IMR-90 (cell line): ENCODE data around the gene TEX13C. TPM values are rescaled to one million over a fixed set of nuclear protein-coding genes. Genes with fewer than 3 reads are reported as not detected.

Source experiments
- ATAC-seq: fragments of 200-7000 bp; cut with Tn5 transposase; 2 replicates; pipeline ENCODE4 v1.9.1; 2020; ENCODE audit warnings: low read depth, mild to moderate bottlenecking, moderate library complexity
- BruUV-seq: library from RNA; stranded (reverse); fragments of 400-500 nt; replicated peaks from 2 replicates; lab custom pipeline; 2021; lab: Mats Ljungman, UMichigan
- CTCF ChIA-PET: fragments of 300-600 bp; formaldehyde crosslinking; extraction: SDS; loops from one replicate; lab custom pipeline; 2021; ENCODE audit warnings: antibody characterized with exemption; lab: Yijun Ruan, JAX
- POLR2A ChIA-PET: fragments of 300-600 bp; sonication (Branson Sonifier 250); formaldehyde crosslinking; loops from one replicate; lab custom pipeline; 2022; ENCODE audit warnings: antibody characterized with exemption; ENCODE audit not compliant: unreplicated experiment; lab: Charles Lee
- DNase-seq: peaks from one replicate; pipeline ENCODE4 v3.0.0; 2013
- H2AFZ ChIP-seq: replicated peaks from 2 replicates; pipeline ENCODE3; 2013; ENCODE audit warnings: low read length, mild to moderate bottlenecking; ENCODE audit not compliant: poor library complexity
- H2AK5ac ChIP-seq: 2 replicates; pipeline ENCODE4 v1.6.1; 2013; ENCODE audit warnings: low read depth, low read length, inconsistent platforms
- H2AK9ac ChIP-seq: replicated peaks from 2 replicates; pipeline ENCODE3; 2013; ENCODE audit warnings: mild to moderate bottlenecking, low read depth, low read length, moderate library complexity; ENCODE audit not compliant: poor library complexity
- H2BK120ac ChIP-seq: 2 replicates; pipeline ENCODE4 v1.6.1; 2013; ENCODE audit warnings: low read depth, low read length, inconsistent platforms
- H2BK15ac ChIP-seq: 3 replicates; pipeline ENCODE4 v1.6.1; 2013; ENCODE audit warnings: low read depth, low read length, inconsistent platforms
- H2BK20ac ChIP-seq: 2 replicates; pipeline ENCODE4 v1.6.1; 2013; ENCODE audit warnings: low read depth, mild to moderate bottlenecking, inconsistent platforms, low read length, moderate library complexity
- H2BK5ac ChIP-seq: 2 replicates; pipeline ENCODE4 v1.6.1; 2013; ENCODE audit warnings: mild to moderate bottlenecking, low read depth, low read length, inconsistent platforms; ENCODE audit not compliant: poor library complexity, severe bottlenecking
- H3K14ac ChIP-seq: replicated peaks from 2 replicates; pipeline ENCODE4 v1.6.1; 2013; ENCODE audit warnings: low read depth, low read length, inconsistent platforms
- H3K18ac ChIP-seq: 2 replicates; pipeline ENCODE4 v1.6.1; 2013; ENCODE audit warnings: low read depth, low read length, control low read depth
- H3K23ac ChIP-seq: 2 replicates; pipeline ENCODE4 v1.6.1; 2013; ENCODE audit warnings: low read depth, low read length, inconsistent platforms
- H3K27ac ChIP-seq: 2 replicates; pipeline ENCODE4 v1.5.1; 2013; ENCODE audit warnings: mild to moderate bottlenecking, control low read depth, low read length; ENCODE audit not compliant: insufficient read depth
- H3K27me3 ChIP-seq: 2 replicates; pipeline ENCODE4 v1.6.1; 2013; ENCODE audit warnings: low read length; ENCODE audit not compliant: control insufficient read depth, insufficient read depth
- H3K36me3 ChIP-seq: 2 replicates; pipeline ENCODE4 v1.6.1; 2013; ENCODE audit warnings: low read length, mixed read lengths; ENCODE audit not compliant: control insufficient read depth, insufficient read depth
- H3K4ac ChIP-seq: 2 replicates; pipeline ENCODE4 v1.6.1; 2013; ENCODE audit warnings: low read depth, low read length, inconsistent platforms
- H3K4me1 ChIP-seq: 2 replicates; pipeline ENCODE4 v1.6.1; 2013; ENCODE audit warnings: low read length, mixed read lengths; ENCODE audit not compliant: control insufficient read depth, insufficient read depth
- H3K4me2 ChIP-seq: 2 replicates; pipeline ENCODE4 v1.6.1; 2013; ENCODE audit warnings: low read depth, mild to moderate bottlenecking, control low read depth, low read length, moderate library complexity
- H3K4me3 ChIP-seq: 2 replicates; pipeline ENCODE4 v1.5.1; 2013; ENCODE audit warnings: low read depth, mild to moderate bottlenecking, control low read depth, low read length, moderate library complexity; ENCODE audit not compliant: insufficient read depth
- H3K56ac ChIP-seq: 2 replicates; pipeline ENCODE4 v1.6.1; 2013; ENCODE audit warnings: low read length, inconsistent platforms; ENCODE audit not compliant: insufficient read depth; ENCODE audit errors: extremely low read depth
- H3K79me1 ChIP-seq, 2 experiments: 2 replicates each; pipeline ENCODE4 v1.6.1; 2013; ENCODE audit warnings: low read length in 2 of 2, inconsistent platforms in 1 of 2, low read depth in 1 of 2
- H3K9ac ChIP-seq: 2 replicates; pipeline ENCODE4 v1.6.1; 2013; ENCODE audit warnings: low read depth, low read length, control low read depth
- H3K9me1 ChIP-seq: 2 replicates; pipeline ENCODE4 v1.6.1; 2013; ENCODE audit warnings: low read length, inconsistent platforms; ENCODE audit not compliant: insufficient read depth
- H3K9me3 ChIP-seq: 2 replicates; pipeline ENCODE4 v1.6.1; 2013; ENCODE audit warnings: low read length; ENCODE audit not compliant: control insufficient read depth, insufficient read depth
- H4K20me1 ChIP-seq: 2 replicates; pipeline ENCODE4 v1.6.1; 2013; ENCODE audit warnings: low read length, inconsistent platforms; ENCODE audit not compliant: insufficient read depth
- H4K5ac ChIP-seq: 2 replicates; pipeline ENCODE4 v1.6.1; 2013; ENCODE audit warnings: mild to moderate bottlenecking, low read depth, low read length, control low read depth
- H4K8ac ChIP-seq, 2 experiments: 2 replicates each; pipeline ENCODE4 v1.6.1; 2013; ENCODE audit warnings: low read depth in 2 of 2, low read length in 2 of 2, control low read depth in 1 of 2, inconsistent platforms in 1 of 2
- H4K91ac ChIP-seq: 2 replicates; pipeline ENCODE4 v1.6.1; 2013; ENCODE audit warnings: low read depth, low read length, inconsistent platforms; ENCODE audit not compliant: insufficient read depth
- BHLHE40 ChIP-seq: fragments of 150-350 bp; IDR thresholded peaks from 2 replicates; pipeline ENCODE4 v1.6.1; 2016; ENCODE audit warnings: mild to moderate bottlenecking, low read depth, low read length
- CTCF ChIP-seq: conservative IDR thresholded peaks from 2 replicates; pipeline ENCODE4 v1.5.1; 2012; ENCODE audit warnings: mild to moderate bottlenecking, low read depth, low read length, improper control_type of control experiment
- MAFK ChIP-seq: IDR thresholded peaks from 2 replicates; pipeline ENCODE4 v1.6.1; 2012; ENCODE audit warnings: low read depth, low read length, improper control_type of control experiment
- MAZ ChIP-seq: IDR thresholded peaks from 2 replicates; pipeline ENCODE4 v1.6.1; 2012; ENCODE audit warnings: low read depth, mild to moderate bottlenecking, low read length, improper control_type of control experiment, moderate library complexity, borderline replicate concordance
- POLR2A ChIP-seq: IDR thresholded peaks from 2 replicates; pipeline ENCODE4 v1.6.1; 2012; ENCODE audit warnings: mild to moderate bottlenecking, low read depth, low read length
- RCOR1 ChIP-seq: IDR thresholded peaks from 2 replicates; pipeline ENCODE4 v1.6.1; 2012; ENCODE audit warnings: mild to moderate bottlenecking, low read length, improper control_type of control experiment; ENCODE audit not compliant: insufficient replicate concordance
- USF2 ChIP-seq: fragments of 150-350 bp; IDR thresholded peaks from 2 replicates; pipeline ENCODE4 v1.6.1; 2017; ENCODE audit warnings: mild to moderate bottlenecking, antibody characterized with exemption, low read length, low read depth
- WGBS, 2 experiments: methylation state at CpG; one replicate each; pipeline versions ENCODE4 v1.1.5 to v1.1.7; 2013; ENCODE audit warnings: missing lambda C conversion rate in 2 of 2; ENCODE audit not compliant: insufficient read length in 1 of 2; ENCODE audit errors: extremely low coverage in 2 of 2; 5-methylcytosine and 5-hydroxymethylcytosine counted together
- dilution Hi-C: fragments of 300-500 bp; cut with HindIII; formaldehyde crosslinking; loops from one replicate; pipeline ENCODE4 v1.14.3; 2018; ENCODE audit warnings: low sequenced_read_pairs; ENCODE audit not compliant: unreplicated experiment
- in situ Hi-C: fragments of 300-500 bp; cut with MboI; formaldehyde crosslinking; loops from 3 replicates; pipeline ENCODE4 v1.14.3; 2019; ENCODE audit warnings: low sequenced_read_pairs, inconsistent platforms, mixed read lengths
- intact Hi-C: fragments of 100-400 bp; cut with micrococcal nuclease; formaldehyde crosslinking; loops from 2 replicates; pipeline ENCODE4 v1.10.0; 2022
- polyA plus RNA-seq, 3 experiments: library from polyadenylated mRNA; depleted of rRNA; stranded (reverse); fragments of >200 nt; gene quantifications; 2 replicates each; pipeline ENCODE4 v1.2.3, GENCODE V29; 2012; ENCODE audit warnings: low replicate concordance in 1 of 3
- total RNA-seq: library from RNA; depleted of rRNA; stranded (reverse); fragments of >200 nt; gene quantifications from 2 replicates; pipeline ENCODE4 v1.2.3, GENCODE V29; 2012

TEX13C gene
- total and polyA plus RNA-seq, 2 of the 4 experiments (the other 2 are of a cell fraction), result not detected

GRCh38 chrX:125298871-125299270 is 20.8 kb upstream of the TEX13C start:
- Histone ChIP-seq H4K5ac (no peak overlapping the region), H2AK5ac (no peak overlapping the region), H3K14ac (no peak overlapping the region), H3K27ac (no peak overlapping the region), H2BK120ac (no peak overlapping the region), H3K56ac (no peak overlapping the region), H4K20me1 (no peaks in the 10 kb centered on the region), H2AK9ac (no peak overlapping the region), H3K4ac (no peak overlapping the region), H3K23ac (no peak overlapping the region), H3K4me1 (no peaks in the 10 kb centered on the region), H3K9me1 (no peaks in the 10 kb centered on the region), H2BK5ac (no peak overlapping the region), H2BK20ac (no peak overlapping the region), H3K9me3 (no peaks in the 10 kb centered on the region), H3K36me3 (no peaks in the 10 kb centered on the region), H3K27me3 (no peaks in the 10 kb centered on the region), H2AFZ (no peak overlapping the region), H3K4me3 (no peak overlapping the region), H2BK15ac (no peak overlapping the region), H3K79me1 (no peaks in the 10 kb centered on the region), H3K9ac (no peak overlapping the region), H3K18ac (no peak overlapping the region), H3K4me2 (no peak overlapping the region), H4K91ac (no peak overlapping the region), H4K8ac (no peak overlapping the region)
- ATAC-seq, result no peak
- no TSS peak for BruUV-seq
- no peak for TF ChIP-seq BHLHE40
- TF ChIP-seq RCOR1, result no peak
- no peak for TF ChIP-seq USF2
- no peak for TF ChIP-seq CTCF
- no peak for TF ChIP-seq POLR2A
- TF ChIP-seq MAZ, result no peak
- TF ChIP-seq MAFK, result no peak
- WGBS, 2 experiments, result 88% methylated on average over 1 of the region's 2 CpGs; no CpG with 5 or more reads in 1 of the 2 experiments
- intact Hi-C loops (no loop called here), dilution Hi-C loops (no loop called here), in situ Hi-C loops (no loop called here)
- CTCF ChIA-PET, result interaction anchor here (0.6 kb wide), 1 partner anchor 1163 kb away, joined by 4 read pairs; no protein-coding TSS in a partner anchor
- no peak for DNase-seq
- POLR2A ChIA-PET, result no interaction called here
